Retina (tissue), 1 donor: Measurements from ENCODE around the gene MAP2K5.

Experiments
- DNase-seq: peaks from one replicate; pipeline ENCODE4 v3.0.0-alpha.2; 2016

Gene MAP2K5

GRCh38 chr15:67542420-67543347, at the start of gene MAP2K5:
Gene MAP2K5 (plus strand): TSS chr15:67542703. CDS start chr15:67543336, 633 bp downstream.
- DNase-seq, result peak; percentile 94

DNA sequence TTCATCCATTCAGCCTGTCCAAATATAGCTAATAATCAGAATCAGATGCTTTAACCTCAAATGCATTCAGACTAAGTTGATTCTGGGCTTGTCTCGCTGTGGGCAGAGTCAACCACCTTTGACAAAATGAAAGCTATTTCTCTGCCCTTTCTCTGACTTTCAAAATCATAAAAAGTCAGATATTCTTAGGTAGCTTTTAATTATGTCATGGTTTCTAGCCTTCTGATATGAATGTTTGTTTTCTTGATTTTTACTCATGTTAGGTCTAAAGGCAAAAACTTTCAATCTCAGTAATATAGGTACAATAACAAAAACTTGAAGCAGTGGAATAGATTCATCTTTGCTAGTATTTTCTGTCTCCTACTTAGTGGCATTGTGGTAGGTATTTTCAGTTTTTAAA, 46.9 kb upstream of the MAP2K5 start:
- DNase-seq, result no peak

GRCh38 chr15:67501177-67501835, 41.2 kb upstream of the MAP2K5 start:
- DNase-seq, result no peak

- peak; percentile 61 for DNase-seq
These were observed 40.6 kb upstream of the MAP2K5 start for GRCh38 chr15:67501836-67502461.

GRCh38 chr15:67504056-67504455, 38.4 kb upstream of the MAP2K5 start:
- no peak for DNase-seq

DNA sequence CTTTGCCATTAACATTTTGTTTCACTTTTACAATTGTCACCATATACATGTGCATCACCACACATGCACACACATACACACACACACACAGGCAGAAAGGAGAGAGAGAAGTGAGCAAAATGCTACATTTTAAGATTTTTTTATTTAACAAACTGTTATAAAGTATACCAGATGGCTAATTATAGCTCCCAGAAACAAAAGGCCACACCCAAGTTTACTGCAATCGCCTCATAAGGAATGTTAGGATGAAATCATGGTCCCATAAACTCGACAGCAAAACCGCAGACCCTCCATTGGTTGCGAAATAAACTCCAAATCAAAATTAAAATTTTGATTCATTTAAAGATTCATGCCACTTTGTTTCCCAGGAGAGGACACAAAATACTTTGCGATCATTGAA, 37.7 kb upstream of the MAP2K5 start:
- DNase-seq, result no peak

GRCh38 chr15:67505675-67506572, 36.6 kb upstream of the MAP2K5 start:
- DNase-seq, result no peak

- no peak for DNase-seq
These were observed 35.4 kb upstream of the MAP2K5 start for GRCh38 chr15:67506775-67507747.

DNA sequence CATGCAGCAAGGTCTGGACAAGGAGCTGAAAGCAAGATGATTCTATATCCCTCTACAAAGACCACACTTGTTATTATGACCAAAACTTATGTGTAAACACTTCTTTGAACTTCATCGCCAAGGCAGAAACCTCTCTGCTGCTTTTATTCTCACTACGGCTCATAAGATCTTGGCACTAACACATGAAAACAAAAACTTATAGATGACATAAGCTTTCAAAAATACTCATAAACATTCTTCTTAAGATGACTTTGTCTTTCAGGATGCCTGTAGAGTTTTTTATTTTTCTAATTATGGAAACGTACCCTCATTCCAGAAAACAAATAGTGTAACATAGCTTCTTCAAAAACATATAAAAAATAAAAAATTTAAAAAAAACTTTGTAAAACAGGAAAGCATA, 34.1 kb upstream of the MAP2K5 start:
- DNase-seq, result no peak

DNA sequence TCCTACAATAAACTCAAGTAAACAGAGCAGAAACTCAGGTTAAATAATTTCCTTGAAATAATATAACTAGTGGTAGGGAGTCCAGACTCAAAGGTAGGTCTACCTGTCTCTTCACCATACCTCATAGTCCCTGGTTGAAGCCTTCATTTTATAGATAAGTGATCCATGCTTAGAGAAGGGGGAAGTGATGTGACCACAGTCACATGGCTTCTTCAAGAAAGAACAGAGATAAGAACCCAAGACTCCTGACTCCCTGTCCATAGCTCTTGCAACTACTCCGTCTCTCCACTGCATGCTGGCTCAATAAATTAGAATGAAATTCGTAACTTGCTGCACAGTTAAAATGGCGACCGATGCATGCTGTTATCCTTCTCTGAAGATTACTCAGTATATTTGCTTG, 32.6 kb upstream of the MAP2K5 start:
- DNase-seq, result no peak

- DNase-seq, result no peak
These were observed 31.8 kb upstream of the MAP2K5 start for GRCh38 chr15:67510597-67511190.

DNA sequence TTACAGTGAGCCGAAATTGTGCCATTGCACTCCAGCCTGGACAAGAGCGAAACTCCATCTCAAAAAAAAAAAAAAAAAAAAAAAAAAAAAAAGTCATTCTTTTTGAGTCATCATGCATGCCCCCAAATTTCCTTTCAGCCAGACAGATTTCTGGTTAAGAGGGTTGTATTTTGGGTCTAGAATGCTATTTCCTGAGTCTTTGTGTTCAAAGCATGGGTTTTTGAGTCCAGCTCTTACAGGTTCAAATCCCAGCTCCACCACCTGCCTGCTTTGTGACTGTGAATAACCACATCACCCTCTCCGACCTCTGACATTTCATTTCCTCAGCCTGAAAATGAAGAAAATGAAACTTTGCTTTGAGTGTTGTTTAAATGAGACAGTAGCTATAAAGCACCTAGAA, 30.9 kb upstream of the MAP2K5 start:
- no peak for DNase-seq

DNA sequence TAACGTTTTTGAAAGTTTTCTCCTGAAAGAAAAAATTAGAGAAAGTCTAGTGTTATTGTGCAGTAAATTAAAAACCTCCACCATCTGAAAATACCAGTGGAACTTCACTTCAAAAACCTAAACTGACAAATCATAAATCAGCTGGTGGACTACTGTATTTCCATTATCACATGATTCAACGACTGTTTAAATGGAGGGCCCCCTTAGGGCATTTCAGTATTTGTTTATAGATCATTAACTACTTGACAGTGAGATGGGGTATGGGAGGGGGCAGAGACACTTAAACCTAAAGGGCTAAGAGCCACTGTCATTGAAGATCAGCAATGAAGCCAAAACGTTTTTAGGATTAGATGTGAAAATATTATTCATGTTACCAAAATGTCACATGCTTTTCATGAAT, 30.4 kb upstream of the MAP2K5 start:
- no peak for DNase-seq

- no peak for DNase-seq
These were observed 29.4 kb upstream of the MAP2K5 start for GRCh38 chr15:67512933-67513714.

DNA sequence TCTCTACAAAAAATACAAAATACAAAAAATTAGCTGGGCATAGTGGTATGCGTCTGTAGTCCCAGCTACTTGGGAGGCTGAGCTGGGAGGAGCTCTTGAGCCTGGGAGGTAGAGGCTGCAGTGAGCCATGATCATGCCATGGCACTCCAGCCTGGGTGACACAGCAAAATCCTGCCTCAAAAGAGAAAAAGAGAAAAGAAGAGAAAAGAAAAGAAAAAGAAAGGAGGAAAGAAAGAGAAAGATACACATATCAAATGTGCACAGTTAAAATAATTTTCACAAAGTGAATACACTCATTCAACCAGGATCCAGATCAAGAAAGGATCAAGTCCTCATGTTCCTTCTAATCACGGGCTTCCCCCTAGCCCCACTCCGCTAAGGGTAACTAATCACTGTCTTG, 27.4 kb upstream of the MAP2K5 start:
- no peak for DNase-seq

DNA sequence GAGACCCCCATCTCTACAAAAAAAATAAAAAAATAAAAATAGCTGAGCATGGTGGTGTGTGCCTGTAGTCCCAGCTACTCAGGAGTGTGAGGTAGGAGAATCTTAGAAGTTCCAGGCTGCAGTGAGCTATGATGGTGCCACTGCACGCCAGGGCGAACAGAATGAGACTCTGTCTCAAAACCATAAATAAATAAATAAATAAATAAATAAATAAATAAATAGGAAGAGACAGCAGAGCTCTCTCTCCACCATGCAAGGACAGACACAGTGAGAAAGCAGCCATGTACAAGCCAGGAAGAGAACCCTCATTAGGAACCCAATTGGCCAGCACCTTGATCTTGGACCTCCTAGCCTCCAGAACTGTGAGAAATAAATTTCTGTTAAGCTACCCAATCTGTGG, 26.9 kb upstream of the MAP2K5 start:
- DNase-seq, result no peak

DNA sequence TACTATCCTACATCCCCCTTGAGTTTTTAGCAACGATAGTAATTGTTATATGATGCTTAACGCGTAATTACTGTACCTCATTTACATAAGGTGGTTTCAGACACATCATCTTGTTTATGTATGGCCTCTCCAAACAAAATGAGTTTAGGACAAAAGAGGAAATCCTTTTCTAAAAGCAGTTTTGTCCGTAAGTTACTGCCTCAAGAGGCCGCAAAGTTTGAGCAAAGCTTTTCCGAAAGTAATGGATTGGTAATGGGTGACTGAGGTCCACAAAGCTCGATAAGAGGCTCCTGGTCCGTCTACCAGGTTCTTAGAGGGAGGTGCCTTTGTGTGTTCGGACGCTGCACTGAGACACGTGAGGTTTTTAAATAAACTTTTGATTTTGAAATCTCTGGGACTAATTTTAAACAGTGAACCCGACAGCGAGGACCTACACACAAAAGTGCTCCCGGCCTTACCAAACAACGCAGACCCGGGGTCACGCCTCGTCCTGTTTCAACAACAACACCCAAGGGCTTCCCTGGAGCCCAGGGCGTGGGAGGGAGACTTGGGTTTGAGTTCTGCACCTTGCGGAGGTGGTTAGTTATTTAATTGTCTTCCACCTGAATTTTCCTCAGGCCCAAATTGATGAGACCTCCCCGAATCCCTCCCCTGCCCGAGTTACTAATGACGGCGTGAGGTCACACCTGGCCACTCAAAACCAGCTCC, 22.0 kb upstream of the MAP2K5 start:
- no peak for DNase-seq

DNA sequence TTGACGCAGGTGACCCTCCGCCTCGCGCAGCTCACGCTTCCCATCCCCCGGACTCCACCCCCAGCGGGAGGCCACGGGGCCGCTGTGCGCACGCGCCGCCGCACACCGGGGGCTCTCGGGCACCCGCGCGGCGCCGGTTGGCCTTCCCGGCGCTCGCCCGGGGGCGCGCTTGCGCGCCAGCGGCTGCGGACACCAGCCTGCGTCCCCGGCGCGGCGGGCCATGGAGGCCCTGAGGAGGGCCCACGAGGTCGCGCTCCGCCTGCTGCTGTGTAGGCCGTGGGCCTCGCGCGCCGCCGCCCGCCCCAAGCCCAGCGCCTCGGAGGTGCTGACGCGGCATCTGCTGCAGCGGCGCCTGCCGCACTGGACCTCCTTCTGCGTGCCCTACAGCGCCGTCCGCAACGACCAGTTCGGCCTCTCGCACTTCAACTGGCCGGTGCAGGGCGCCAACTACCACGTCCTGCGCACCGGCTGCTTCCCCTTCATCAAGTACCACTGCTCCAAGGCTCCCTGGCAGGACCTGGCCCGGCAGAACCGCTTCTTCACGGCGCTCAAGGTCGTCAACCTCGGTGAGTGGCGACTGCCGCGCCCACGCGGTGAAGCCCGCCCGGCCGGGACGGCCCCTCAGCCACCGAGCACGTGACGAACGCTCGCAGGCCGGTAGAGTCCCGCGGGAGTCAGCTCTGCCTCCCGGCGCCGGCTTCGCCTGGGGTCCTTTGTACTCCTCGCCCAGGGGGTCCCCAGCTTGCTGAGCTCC, 21.3 kb upstream of the MAP2K5 start, which contains the start of gene C15orf61:
Gene C15orf61 (plus strand): TSS at position 103 of the 754 bp plus-strand sequence. CDS start 118 bp downstream, at position 221.
- peak; percentile 95 for DNase-seq
